H1 (cell line): ENCODE results near the gene MIP. TPM values are rescaled to one million over a fixed set of nuclear protein-coding genes. Genes with fewer than 3 reads are reported as not detected.
"Not testable (repeated sequence)": the region's sequence is repeated elsewhere in the genome, so short reads cannot be mapped to it uniquely, and the experiment has no call there.

Experiments used
- CTCF ChIA-PET: fragments of 300-600 bp; sonication (Branson Sonifier 250); formaldehyde crosslinking; loops from one replicate; lab custom pipeline; 2021; ENCODE audit not compliant: partially characterized antibody; lab: Charles Lee
- POLR2A ChIA-PET: fragments of 300-600 bp; sonication (Branson Sonifier 250); formaldehyde crosslinking; loops from one replicate; lab custom pipeline; 2021; ENCODE audit warnings: inconsistent platforms; ENCODE audit not compliant: partially characterized antibody; lab: Charles Lee
- DNase-seq, 2 experiments: peaks; one replicate each; pipeline versions ENCODE4 v3.0.0 to v3.0.0-alpha.2; 2010 to 2022; ENCODE audit warnings: low spot score in 2 of 2, low read depth in 1 of 2, mixed read lengths in 1 of 2
- FAIRE-seq: peaks from 2 replicates; lab custom pipeline; 2011; peaks lifted over from hg19 to GRCh38; lab: Jason Lieb, UNC
- H2AFZ ChIP-seq: 2 replicates; pipeline ENCODE4 v1.8.1; 2012; ENCODE audit warnings: low read length, inconsistent platforms
- H2AK5ac ChIP-seq: 2 replicates; pipeline ENCODE4 v1.6.1; 2013; ENCODE audit warnings: low read depth, low read length
- H2BK120ac ChIP-seq: replicated peaks from 2 replicates; pipeline ENCODE3; 2013; ENCODE audit warnings: low read depth, low read length, inconsistent platforms
- H2BK12ac ChIP-seq: 2 replicates; pipeline ENCODE4 v1.6.1; 2013; ENCODE audit warnings: low read depth, low read length
- H2BK15ac ChIP-seq: 2 replicates; pipeline ENCODE4 v1.6.1; 2013; ENCODE audit warnings: low read length
- H2BK20ac ChIP-seq: 2 replicates; pipeline ENCODE4 v1.6.1; 2013; ENCODE audit warnings: low read length
- H2BK5ac ChIP-seq: 2 replicates; pipeline ENCODE4 v1.6.1; 2013; ENCODE audit warnings: low read depth, low read length
- H3K14ac ChIP-seq: 2 replicates; pipeline ENCODE4 v1.6.1; 2013; ENCODE audit warnings: inconsistent platforms; ENCODE audit not compliant: insufficient read length
- H3K18ac ChIP-seq: 2 replicates; pipeline ENCODE4 v1.6.1; 2013; ENCODE audit warnings: low read length; ENCODE audit errors: extremely low read depth
- H3K23ac ChIP-seq: 2 replicates; pipeline ENCODE4 v1.6.1; 2013; ENCODE audit warnings: inconsistent platforms; ENCODE audit not compliant: insufficient read length
- H3K23me2 ChIP-seq: 2 replicates; pipeline ENCODE4 v1.6.1; 2013; ENCODE audit warnings: low read depth, low read length
- H3K27ac ChIP-seq: 2 replicates; pipeline ENCODE4 v1.6.1; 2011; ENCODE audit warnings: low read depth, low read length, inconsistent platforms
- H3K27me3 ChIP-seq, 4 experiments: replicated peaks in 1 of 4; 1 replicate in 1 of 4; 2 replicates in 3 of 4; pipeline versions ENCODE4 v1.6.1 to v1.8.1; 2011 to 2013; ENCODE audit warnings: low read length in 3 of 4, mild to moderate bottlenecking in 3 of 4, inconsistent platforms in 2 of 4, mixed read lengths in 2 of 4, moderate library complexity in 1 of 4; ENCODE audit not compliant: control insufficient read depth in 3 of 4, insufficient read depth in 3 of 4; ENCODE audit errors: extremely low read depth in 1 of 4
- H3K36me3 ChIP-seq, 4 experiments: 2 replicates each; pipeline versions ENCODE4 v1.6.1 to v1.8.1; 2011 to 2013; ENCODE audit warnings: mild to moderate bottlenecking in 4 of 4, low read length in 3 of 4, moderate library complexity in 2 of 4, control low read depth in 1 of 4, inconsistent platforms in 1 of 4; ENCODE audit not compliant: insufficient read depth in 4 of 4, control insufficient read depth in 2 of 4
- H3K4ac ChIP-seq: replicated peaks from 2 replicates; pipeline ENCODE3; 2013; ENCODE audit warnings: low read length, low read depth, mixed read lengths, inconsistent platforms; ENCODE audit not compliant: insufficient read length
- H3K4me1 ChIP-seq, 4 experiments: replicated peaks in 1 of 4; 1 replicate in 1 of 4; 2 replicates in 3 of 4; pipeline versions ENCODE4 v1.6.1 to v1.8.1; 2011 to 2013; ENCODE audit warnings: low read length in 3 of 4, inconsistent platforms in 2 of 4, mixed read lengths in 1 of 4; ENCODE audit not compliant: insufficient read depth in 4 of 4, control insufficient read depth in 3 of 4
- H3K4me2 ChIP-seq, 2 experiments: 2 replicates each; pipeline versions ENCODE4 v1.6.1 to v1.8.1; 2011 to 2013; ENCODE audit warnings: low read depth in 2 of 2, low read length in 2 of 2, control low read depth in 1 of 2, inconsistent platforms in 1 of 2, mild to moderate bottlenecking in 1 of 2; ENCODE audit not compliant: insufficient read depth in 1 of 2
- H3K4me3 ChIP-seq, 4 experiments: fragments of 200-600, 300-600 bp in 1 of 4; sonication (generic), shearing (Covaris generic), sonication (Bioruptor Twin) in 1 of 4; 2 replicates each; pipeline versions ENCODE4 v1.5.1 to v1.8.1; 2011 to 2016; ENCODE audit warnings: low read length in 4 of 4, low read depth in 3 of 4, control low read depth in 2 of 4, inconsistent platforms in 2 of 4, mild to moderate bottlenecking in 2 of 4, mixed read lengths in 1 of 4, moderate library complexity in 1 of 4; ENCODE audit not compliant: insufficient read depth in 2 of 4; ENCODE audit errors: extremely low read depth in 1 of 4
- H3K56ac ChIP-seq: replicated peaks from 2 replicates; pipeline ENCODE3; 2013; ENCODE audit warnings: low read depth, mild to moderate bottlenecking, mixed read lengths, low read length, inconsistent platforms; ENCODE audit not compliant: insufficient read length
- H3K79me1 ChIP-seq: 2 replicates; pipeline ENCODE4 v1.6.1; 2013; ENCODE audit warnings: low read depth, low read length, control low read depth
- H3K79me2 ChIP-seq, 2 experiments: 2 replicates each; pipeline versions ENCODE4 v1.6.1 to v1.8.1; 2012 to 2013; ENCODE audit warnings: low read length in 2 of 2, mild to moderate bottlenecking in 2 of 2, inconsistent platforms in 1 of 2; ENCODE audit not compliant: insufficient read depth in 2 of 2, control insufficient read depth in 1 of 2
- H3K9ac ChIP-seq, 4 experiments: replicated peaks in 1 of 4; 1 replicate in 1 of 4; 2 replicates in 3 of 4; pipeline versions ENCODE4 v1.6.1 to v1.8.1; 2011 to 2013; ENCODE audit warnings: low read depth in 3 of 4, low read length in 3 of 4, control low read depth in 2 of 4, mild to moderate bottlenecking in 2 of 4, moderate library complexity in 2 of 4, inconsistent platforms in 1 of 4; ENCODE audit errors: extremely low read depth in 1 of 4
- H3K9me3 ChIP-seq, 2 experiments: 2 replicates each; pipeline versions ENCODE4 v1.6.1 to v1.8.1; 2012 to 2013; ENCODE audit warnings: mild to moderate bottlenecking in 2 of 2, moderate library complexity in 2 of 2, control low read depth in 1 of 2, inconsistent platforms in 1 of 2, low read depth in 1 of 2, low read length in 1 of 2, mixed read lengths in 1 of 2; ENCODE audit not compliant: insufficient read depth in 2 of 2
- H4K20me1 ChIP-seq, 2 experiments: replicated peaks in 1 of 2; 2 replicates each; pipeline versions ENCODE3 to v1.8.1; 2011 to 2013; ENCODE audit warnings: inconsistent platforms in 2 of 2, low read length in 2 of 2, mild to moderate bottlenecking in 1 of 2; ENCODE audit not compliant: insufficient read depth in 2 of 2, control insufficient read depth in 1 of 2
- H4K5ac ChIP-seq: 2 replicates; pipeline ENCODE4 v1.6.1; 2013; ENCODE audit warnings: low read length, low read depth, mixed read lengths, inconsistent platforms; ENCODE audit not compliant: insufficient read length
- H4K8ac ChIP-seq: 2 replicates; pipeline ENCODE4 v1.8.0; 2013; ENCODE audit warnings: mild to moderate bottlenecking, moderate library complexity, low read length, inconsistent platforms; ENCODE audit not compliant: insufficient read depth; ENCODE audit errors: extremely low read depth
- H4K91ac ChIP-seq: replicated peaks from 2 replicates; pipeline ENCODE3; 2013; ENCODE audit warnings: low read length, mixed read lengths, inconsistent platforms; ENCODE audit not compliant: insufficient read length
- WGBS, 2 experiments: shearing (Covaris generic) in 1 of 2; methylation state at CpG; one replicate each; pipeline versions ENCODE4 v1.1.6 to v1.1.7; 2013 to 2015; ENCODE audit warnings: low lambda C conversion rate in 2 of 2, mixed read lengths in 2 of 2, inconsistent platforms in 1 of 2, low coverage in 1 of 2, missing lambda C conversion rate in 1 of 2; ENCODE audit not compliant: insufficient replicate concordance in 2 of 2, insufficient coverage in 1 of 2, insufficient read length in 1 of 2; ENCODE audit errors: extremely low coverage in 1 of 2, missing lambda C conversion rate in 1 of 2; 5-methylcytosine and 5-hydroxymethylcytosine counted together
- polyA plus RNA-seq, 7 experiments: library from polyadenylated mRNA; depleted of rRNA in 3 of 7; stranded (reverse) in 5 of 7; unstranded in 2 of 7; fragments of >200 nt in 5 of 7; fragments of 200-250 nt in 2 of 7; gene quantifications; 1 replicate in 5 of 7; 2 replicates in 1 of 7; 4 replicates in 1 of 7; pipeline versions ENCODE4 v1.2.1 to v1.2.3, GENCODE V29; 2011 to 2013; ENCODE audit warnings: missing spikeins in 2 of 7, mixed read lengths in 2 of 7
- total RNA-seq: library from RNA; stranded (reverse); fragmentation: NEBNext Ultra II Directional; extraction: Animal tissue kit (Norgen Biotek cat#: 25700); gene quantifications from 2 replicates; pipeline ENCODE4 v1.2.1, GENCODE V29; 2021
- TF ChIP-seq, protein P1 (sequence below): IDR thresholded peaks from 2 replicates; pipeline ENCODE4 v1.6.1; 2012; ENCODE audit warnings: inconsistent platforms

Gene MIP
- total and polyA plus RNA-seq, 2 of the 8 experiments (the other 6 are each of a cell fraction or from before 2014, with no cell fraction given), result 0.05 TPM; not detected in 1

DNA sequence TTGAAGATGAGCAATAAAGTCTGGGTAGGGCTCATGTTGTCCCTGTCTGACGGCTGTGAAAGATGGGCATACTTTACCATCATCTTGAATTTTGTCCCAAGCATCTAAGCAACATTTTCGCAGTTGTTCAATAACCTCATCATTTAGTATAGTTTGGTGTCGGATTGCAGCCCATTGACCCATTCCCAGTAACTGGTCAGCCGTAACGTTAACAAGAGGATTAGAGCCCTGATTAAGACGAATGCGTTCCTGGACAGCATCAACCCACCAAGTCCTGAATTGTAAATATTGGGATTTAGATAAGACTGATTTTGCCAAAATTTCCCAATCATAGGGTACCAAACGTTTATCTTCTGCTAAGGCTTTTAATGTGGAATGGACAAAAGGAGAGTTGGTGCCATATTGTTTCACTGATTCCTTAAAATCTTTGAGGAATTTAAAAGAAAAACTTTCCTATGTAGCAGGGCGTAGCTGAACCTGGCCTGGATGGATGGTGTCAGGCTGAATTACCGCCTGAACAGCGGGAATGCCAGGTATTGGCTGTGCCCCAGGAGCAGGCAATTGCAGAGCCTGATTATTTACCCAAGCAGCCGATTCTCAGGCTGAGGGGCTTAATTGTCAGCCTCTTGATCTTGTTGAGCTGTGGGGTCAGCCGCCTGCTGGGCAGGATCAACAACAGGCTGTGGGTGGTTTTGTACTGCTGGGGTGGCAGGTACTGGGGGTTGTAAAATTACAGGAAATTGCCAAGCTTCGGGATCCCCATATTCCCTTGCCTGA is 43.9 kb upstream of the MIP start:
- H3K14ac ChIP-seq, H3K79me1 ChIP-seq, H3K4me3 ChIP-seq, H2BK15ac ChIP-seq, H3K56ac ChIP-seq, H4K8ac ChIP-seq, H3K4me2 ChIP-seq, H4K20me1 ChIP-seq, POLR2A ChIA-PET, H2AK5ac ChIP-seq, H3K79me2 ChIP-seq, H4K91ac ChIP-seq, H3K9ac ChIP-seq, H3K36me3 ChIP-seq, H3K18ac ChIP-seq, H3K23ac ChIP-seq, H2BK20ac ChIP-seq, FAIRE-seq, H2BK5ac ChIP-seq, H4K5ac ChIP-seq, H2BK12ac ChIP-seq, H3K4ac ChIP-seq, H3K4me1 ChIP-seq, H2AFZ ChIP-seq, H3K27me3 ChIP-seq, H3K27ac ChIP-seq, DNase-seq, H2BK120ac ChIP-seq, H3K23me2 ChIP-seq: not testable (repeated sequence)
- CTCF ChIA-PET, result interaction anchor here (0.6 to 0.9 kb wide), 3 partner anchors 9 to 139 kb away, joined by 3 read pairs; no protein-coding TSS in a partner anchor
- TF ChIP-seq, protein P1, sequence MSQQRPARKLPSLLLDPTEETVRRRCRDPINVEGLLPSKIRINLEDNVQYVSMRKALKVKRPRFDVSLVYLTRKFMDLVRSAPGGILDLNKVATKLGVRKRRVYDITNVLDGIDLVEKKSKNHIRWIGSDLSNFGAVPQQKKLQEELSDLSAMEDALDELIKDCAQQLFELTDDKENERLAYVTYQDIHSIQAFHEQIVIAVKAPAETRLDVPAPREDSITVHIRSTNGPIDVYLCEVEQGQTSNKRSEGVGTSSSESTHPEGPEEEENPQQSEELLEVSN, result peak; percentile 75
- 74% methylated on average over 14 of the region's 14 CpGs; no CpG with 5 or more reads in 1 of the 2 experiments for WGBS, 2 experiments
- peaks cover 4 to 16% of the 10 kb centered on the region in 2 experiments; a peak in 2 of 4 replicates for H3K9me3 ChIP-seq
